Hepatocyte (in vitro differentiated cells): ENCODE results near the gene ARHGEF1.

ENCODE experiments used
- CTCF ChIP-seq: fragments of 200-600 bp; sonication (generic); IDR thresholded peaks from 2 replicates; pipeline ENCODE4 v1.5.1; 2016; ENCODE audit warnings: antibody characterized with exemption, mild to moderate bottlenecking; ENCODE audit not compliant: poor library complexity
- EZH2 ChIP-seq: fragments of 200-600 bp; sonication (generic); IDR thresholded peaks from 2 replicates; pipeline ENCODE4 v1.6.1; 2016; ENCODE audit warnings: antibody characterized with exemption, mild to moderate bottlenecking, borderline replicate concordance
- EZH2phosphoT487 ChIP-seq: fragments of 200-600 bp; sonication (generic); IDR thresholded peaks from one replicate; pipeline ENCODE4 v1.6.1; 2018; ENCODE audit warnings: antibody characterized with exemption, mild to moderate bottlenecking, low read depth, moderate library complexity; ENCODE audit not compliant: unreplicated experiment, severe bottlenecking

- TF ChIP-seq CTCF (no peak), EZH2phosphoT487 (no peak), EZH2 (peak; percentile 17)
Measured at GRCh38 chr19:41913538-41914423, 30.8 kb downstream of the ARHGEF1 start.
